Muscle layer of colon (tissue), 2 donors: ENCODE measurements around the gene EXOSC2.

Source experiments
- H3K27ac ChIP-seq: one replicate; pipeline ENCODE4 v1.7.0; 2013; ENCODE audit warnings: low read depth, mild to moderate bottlenecking, low read length, moderate library complexity
- H3K27me3 ChIP-seq, 2 donors: one replicate each; pipeline ENCODE4 v1.7.0; 2013; ENCODE audit warnings: low read length in 2 of 2, mild to moderate bottlenecking in 2 of 2; ENCODE audit not compliant: insufficient read depth in 2 of 2, control insufficient read depth in 1 of 2
- H3K36me3 ChIP-seq: one replicate; pipeline ENCODE4 v1.7.0; 2013; ENCODE audit warnings: mild to moderate bottlenecking, low read length; ENCODE audit not compliant: insufficient read depth
- H3K4me1 ChIP-seq: one replicate; pipeline ENCODE4 v1.7.0; 2013; ENCODE audit warnings: mild to moderate bottlenecking, low read length; ENCODE audit not compliant: insufficient read depth
- H3K4me3 ChIP-seq, 2 donors: one replicate each; pipeline ENCODE4 v1.7.0; 2013; ENCODE audit warnings: low read length in 2 of 2, low read depth in 1 of 2, mild to moderate bottlenecking in 1 of 2, moderate library complexity in 1 of 2
- H3K9ac ChIP-seq: one replicate; pipeline ENCODE4 v1.7.0; 2013; ENCODE audit warnings: low read length
- H3K9me3 ChIP-seq: one replicate; pipeline ENCODE4 v1.7.0; 2013; ENCODE audit warnings: mild to moderate bottlenecking, low read length
- donor health status: abdominal sarcoma.
- donor health status: Adenocarcinoma of cecum.

Gene EXOSC2

GRCh38 chr9:130745210-130745800, 51.7 kb downstream of the EXOSC2 start:
- Histone ChIP-seq H3K9ac (no peak overlapping the region), H3K36me3 (no peaks in the 10 kb centered on the region), H3K27me3 (no peaks in the 10 kb centered on the region), H3K4me3 (no peak overlapping the region), H3K9me3 (no peaks in the 10 kb centered on the region), H3K4me1 (no peaks in the 10 kb centered on the region), H3K27ac (no peak overlapping the region)

- Histone ChIP-seq H3K27ac (no peak overlapping the region), H3K4me1 (no peaks in the 10 kb centered on the region), H3K36me3 (no peaks in the 10 kb centered on the region), H3K4me3 (no peak overlapping the region), H3K9ac (no peak overlapping the region), H3K9me3 (no peaks in the 10 kb centered on the region), H3K27me3 (no peaks in the 10 kb centered on the region)
Observed at GRCh38 chr9:130745829-130746228, 52.2 kb downstream of the EXOSC2 start.

- Histone ChIP-seq H3K9me3 (no peaks in the 10 kb centered on the region), H3K4me3 (no peak overlapping the region), H3K27ac (no peak overlapping the region), H3K4me1 (no peaks in the 10 kb centered on the region), H3K9ac (no peak overlapping the region), H3K27me3 (no peaks in the 10 kb centered on the region), H3K36me3 (no peaks in the 10 kb centered on the region)
Observed at GRCh38 chr9:130746434-130747212, 53.0 kb downstream of the EXOSC2 start.

GRCh38 chr9:130751631-130752355, 58.2 kb downstream of the EXOSC2 start:
- no peaks in the 10 kb centered on the region for H3K9me3 ChIP-seq

More at GRCh38 chr9:130751631-130752355, 58.2 kb downstream of the EXOSC2 start:
- H3K27ac ChIP-seq, result no peak overlapping the region
- no peaks in the 10 kb centered on the region for H3K36me3 ChIP-seq
- H3K27me3 ChIP-seq, result no peaks in the 10 kb centered on the region
- H3K4me1 ChIP-seq, result peaks cover 6% of the 10 kb centered on the region
- H3K9ac ChIP-seq, result no peak overlapping the region
- no peak overlapping the region for H3K4me3 ChIP-seq
